ENCODE data around the gene XYLT2. TPM values are rescaled to one million over a fixed set of nuclear protein-coding genes. Genes with fewer than 3 reads are reported as not detected.
"Not testable (repeated sequence)": the region's sequence is repeated elsewhere in the genome, so short reads cannot be mapped to it uniquely, and the experiment has no call there.

XYLT2 gene
- total RNA-seq, 1 donor from 2014 or later: 17.7 TPM

GRCh38 chr17:50392621-50393020 lies 46.7 kb downstream of the XYLT2 start:
- no peak for DNase-seq

GRCh38 chr17:50393700-50394099 lies 47.8 kb downstream of the XYLT2 start:
- no peak for DNase-seq

GRCh38 chr17:50394711-50395110 lies 48.8 kb downstream of the XYLT2 start:
- no peak for DNase-seq

- peak; percentile 49 for DNase-seq
Measured at GRCh38 chr17:50396261-50397110, 50.6 kb downstream of the XYLT2 start.

- DNase-seq: peak; percentile 83
Measured at GRCh38 chr17:50397111-50397918, 51.4 kb downstream of the XYLT2 start, which contains the start of gene LRRC59. LRRC59 (minus strand) TSS chr17:50397523; CDS start chr17:50397317, 206 bp downstream.

GRCh38 chr17:50397919-50398285 lies 52.0 kb downstream of the XYLT2 start:
- DNase-seq: no peak

- DNase-seq: not testable (repeated sequence)
Measured at GRCh38 chr17:50398672-50399071, 52.7 kb downstream of the XYLT2 start.

- DNase-seq: not testable (repeated sequence)
Measured at GRCh38 chr17:50399591-50399990, 53.7 kb downstream of the XYLT2 start.

- DNase-seq: not testable (repeated sequence)
Measured at GRCh38 chr17:50405351-50405750, 59.4 kb downstream of the XYLT2 start.

GRCh38 chr17:50406578-50406977 lies 60.7 kb downstream of the XYLT2 start:
- DNase-seq: no peak

GRCh38 chr17:50407921-50408320 lies 62.0 kb downstream of the XYLT2 start:
- no peak for DNase-seq

Small RNA genes within 50 kb of the gene (small RNA-seq; reads per million reads assigned to genes)
- not detected for gene RF00019 (ENCODE audit: low replicate concordance)

Other genes with a start within 250 kb of the XYLT2 start
- gene SAMD14, start 216.0 kb upstream of the XYLT2 start, total RNA-seq: 1.4 TPM
- 19.7 TPM for gene PPP1R9B, start 195.4 kb upstream of the XYLT2 start, total RNA-seq
- gene SGCA, start 180.1 kb upstream of the XYLT2 start, total RNA-seq: 14.6 TPM
- 5,022 TPM for gene COL1A1, start 144.5 kb upstream of the XYLT2 start, total RNA-seq
- 0.20 TPM for gene TMEM92, start 71.7 kb upstream of the XYLT2 start, total RNA-seq
- 42.3 TPM for gene MRPL27, start 27.1 kb downstream of the XYLT2 start, total RNA-seq
- gene EME1, start 27.1 kb downstream of the XYLT2 start, total RNA-seq: 3.6 TPM
- 44.6 TPM for gene LRRC59, start 51.4 kb downstream of the XYLT2 start, total RNA-seq
- gene ACSF2, start 80.1 kb downstream of the XYLT2 start, total RNA-seq: 67.6 TPM
- 0.49 TPM for gene CHAD, start 122.8 kb downstream of the XYLT2 start, total RNA-seq
- gene RSAD1, start 132.7 kb downstream of the XYLT2 start, total RNA-seq: 19.4 TPM
- 1.6 TPM for gene MYCBPAP, start 162.3 kb downstream of the XYLT2 start, total RNA-seq
- 5.3 TPM for gene EPN3, start 186.6 kb downstream of the XYLT2 start, total RNA-seq
- 19.3 TPM for gene SPATA20, start 201.0 kb downstream of the XYLT2 start, total RNA-seq
- 8.9 TPM for gene CACNA1G, start 214.6 kb downstream of the XYLT2 start, total RNA-seq

Data from skin of body (tissue), 3 donors.